GM12878 (cell line): Measurements from ENCODE around the gene CIAO2A.

Experiments
- ATF3 ChIP-seq: IDR thresholded peaks from 2 replicates; pipeline ENCODE4 v1.6.1; 2011; ENCODE audit warnings: low read depth, mild to moderate bottlenecking, low read length, moderate library complexity, borderline replicate concordance; ENCODE audit errors: extremely low read depth
- FOS ChIP-seq: IDR thresholded peaks from 3 replicates; pipeline ENCODE4 v1.6.1; 2011; ENCODE audit warnings: borderline replicate concordance; ENCODE audit not compliant: insufficient read length; ENCODE audit errors: extremely low read depth
- NR2F1 ChIP-seq: fragments of 450-650 bp; conservative IDR thresholded peaks from 2 replicates; pipeline ENCODE4 v1.6.1; 2017; ENCODE audit warnings: mild to moderate bottlenecking
- POLR2A ChIP-seq: IDR thresholded peaks from 2 replicates; pipeline ENCODE4 v1.6.1; 2011; ENCODE audit warnings: low read depth, mild to moderate bottlenecking, low read length
- TF ChIP-seq, protein P1 (sequence below): IDR thresholded peaks from 2 replicates; pipeline ENCODE4 v1.6.1; 2012; ENCODE audit warnings: mild to moderate bottlenecking, low read depth, low read length

DNA sequence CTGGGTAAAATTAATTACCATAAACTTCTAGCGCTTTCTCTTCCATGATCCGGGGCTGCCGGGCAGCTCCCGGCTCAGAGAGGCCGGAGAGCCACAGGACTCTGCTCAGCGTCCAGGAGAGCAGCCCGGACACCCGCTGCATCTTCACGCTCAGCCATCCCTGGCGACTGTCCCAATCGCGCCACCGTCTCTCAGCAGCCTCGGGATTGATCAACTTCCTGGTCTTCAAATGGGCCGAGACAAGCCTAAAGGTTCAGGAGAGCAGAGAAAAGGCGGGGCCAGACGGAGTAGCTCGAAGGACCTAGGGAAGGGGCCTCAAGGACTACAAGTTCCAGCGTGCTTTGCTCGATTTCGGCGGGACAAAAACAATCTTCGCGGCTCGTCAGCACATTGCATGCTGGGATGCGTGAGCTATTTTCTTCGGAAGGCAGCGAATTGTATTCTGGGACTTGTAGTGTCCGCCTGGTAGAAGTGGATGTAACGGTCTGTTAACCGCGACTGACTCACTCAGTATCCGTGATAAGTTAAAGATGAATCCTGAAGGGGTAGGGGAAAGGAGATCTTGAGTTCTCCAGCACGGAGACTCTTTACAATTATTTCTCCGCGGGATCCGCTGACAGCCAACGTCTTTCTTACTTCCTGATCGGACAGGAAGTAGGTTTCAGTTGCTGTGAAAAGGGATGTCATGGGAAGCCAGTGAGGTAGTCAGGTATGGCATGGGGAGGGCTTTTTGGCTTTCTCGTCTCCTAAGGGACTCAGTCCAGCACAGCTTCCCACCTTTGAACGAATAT lies at the start of gene CIAO2A:
- TF ChIP-seq POLR2A (peak; percentile 66; the same call in 1 of the 2 replicates), NR2F1 (no peak), ATF3 (no peak), FOS (no peak)
- TF ChIP-seq, protein P1, sequence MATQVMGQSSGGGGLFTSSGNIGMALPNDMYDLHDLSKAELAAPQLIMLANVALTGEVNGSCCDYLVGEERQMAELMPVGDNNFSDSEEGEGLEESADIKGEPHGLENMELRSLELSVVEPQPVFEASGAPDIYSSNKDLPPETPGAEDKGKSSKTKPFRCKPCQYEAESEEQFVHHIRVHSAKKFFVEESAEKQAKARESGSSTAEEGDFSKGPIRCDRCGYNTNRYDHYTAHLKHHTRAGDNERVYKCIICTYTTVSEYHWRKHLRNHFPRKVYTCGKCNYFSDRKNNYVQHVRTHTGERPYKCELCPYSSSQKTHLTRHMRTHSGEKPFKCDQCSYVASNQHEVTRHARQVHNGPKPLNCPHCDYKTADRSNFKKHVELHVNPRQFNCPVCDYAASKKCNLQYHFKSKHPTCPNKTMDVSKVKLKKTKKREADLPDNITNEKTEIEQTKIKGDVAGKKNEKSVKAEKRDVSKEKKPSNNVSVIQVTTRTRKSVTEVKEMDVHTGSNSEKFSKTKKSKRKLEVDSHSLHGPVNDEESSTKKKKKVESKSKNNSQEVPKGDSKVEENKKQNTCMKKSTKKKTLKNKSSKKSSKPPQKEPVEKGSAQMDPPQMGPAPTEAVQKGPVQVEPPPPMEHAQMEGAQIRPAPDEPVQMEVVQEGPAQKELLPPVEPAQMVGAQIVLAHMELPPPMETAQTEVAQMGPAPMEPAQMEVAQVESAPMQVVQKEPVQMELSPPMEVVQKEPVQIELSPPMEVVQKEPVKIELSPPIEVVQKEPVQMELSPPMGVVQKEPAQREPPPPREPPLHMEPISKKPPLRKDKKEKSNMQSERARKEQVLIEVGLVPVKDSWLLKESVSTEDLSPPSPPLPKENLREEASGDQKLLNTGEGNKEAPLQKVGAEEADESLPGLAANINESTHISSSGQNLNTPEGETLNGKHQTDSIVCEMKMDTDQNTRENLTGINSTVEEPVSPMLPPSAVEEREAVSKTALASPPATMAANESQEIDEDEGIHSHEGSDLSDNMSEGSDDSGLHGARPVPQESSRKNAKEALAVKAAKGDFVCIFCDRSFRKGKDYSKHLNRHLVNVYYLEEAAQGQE: no peak
